Activated naive CD4-positive, alpha-beta T cell treated with anti-CD3 and anti-CD28 coated beads, Interleukin-2, amount 50 U/mL, for 24 hours (primary cell): ENCODE results near the gene ADAMTS10.

ENCODE experiments used
- H3K27ac Mint-ChIP-seq: one replicate; pipeline ENCODE4 v1.8.0; 2021; ENCODE audit warnings: mild to moderate bottlenecking, mixed read lengths
- H3K27me3 Mint-ChIP-seq: one replicate; pipeline ENCODE4 v1.8.0; 2021; ENCODE audit warnings: mixed read lengths
- H3K36me3 Mint-ChIP-seq: one replicate; pipeline ENCODE4 v1.8.0; 2021; ENCODE audit warnings: mixed read lengths
- H3K4me1 Mint-ChIP-seq: one replicate; pipeline ENCODE4 v1.8.0; 2021; ENCODE audit warnings: mixed read lengths
- H3K4me3 Mint-ChIP-seq: one replicate; pipeline ENCODE4 v1.8.0; 2021; ENCODE audit warnings: mild to moderate bottlenecking, mixed read lengths
- H3K9me3 Mint-ChIP-seq: one replicate; pipeline ENCODE4 v1.8.0; 2021; ENCODE audit warnings: mixed read lengths

ADAMTS10 gene

DNA sequence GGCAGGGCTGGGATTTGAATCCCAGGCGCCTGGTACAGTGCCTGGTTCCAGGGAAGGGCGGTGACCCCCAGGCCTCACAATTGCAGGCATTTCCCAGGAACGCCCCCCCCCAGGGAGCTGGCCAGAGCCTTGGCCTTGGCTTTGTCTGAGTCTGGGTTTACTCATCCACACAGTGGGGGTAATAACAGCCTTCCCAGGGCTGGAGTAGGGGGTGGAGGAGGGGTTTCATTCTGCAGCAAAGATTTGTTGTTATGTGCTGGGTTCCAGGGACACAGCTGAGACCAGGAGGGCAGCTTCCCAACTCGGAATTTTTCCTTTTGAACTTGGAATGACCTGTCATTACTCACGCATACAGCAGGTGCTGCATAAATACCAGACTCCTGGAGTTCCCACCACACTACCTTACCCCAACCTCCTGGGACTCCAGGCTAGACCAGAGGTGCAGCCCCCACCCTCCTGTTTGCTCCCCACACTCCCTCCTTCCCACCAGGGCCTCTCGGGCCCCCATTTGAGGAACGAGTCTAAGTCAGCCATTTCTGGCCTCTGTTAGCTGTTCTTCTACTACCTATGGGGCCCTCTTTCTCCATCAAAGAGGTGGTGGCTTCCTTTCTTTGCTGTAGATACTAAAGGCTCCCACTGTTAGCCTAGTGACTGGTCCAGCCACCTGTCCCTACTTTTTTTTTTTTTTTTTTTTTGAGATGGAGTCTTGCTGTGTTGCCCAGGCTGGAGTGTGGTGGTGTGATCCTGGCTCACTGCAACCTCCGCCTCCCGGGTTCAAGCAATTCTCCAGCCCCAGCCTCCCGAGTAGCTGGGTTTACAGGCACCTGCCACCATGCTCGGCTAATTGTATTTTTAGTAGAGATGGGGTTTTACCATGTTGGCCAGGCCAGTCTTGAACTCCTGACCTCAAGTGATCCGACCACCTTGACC is 1.6 kb upstream of the ADAMTS10 start:
- Mint-ChIP-seq H3K27me3 (no peaks in the 10 kb centered on the region), H3K4me1 (peaks cover 55% of the 10 kb centered on the region), H3K9me3 (no peaks in the 10 kb centered on the region), H3K4me3 (peak overlapping the region; percentile 68), H3K36me3 (peaks cover 2% of the 10 kb centered on the region), H3K27ac (peak overlapping the region; percentile 48)

DNA sequence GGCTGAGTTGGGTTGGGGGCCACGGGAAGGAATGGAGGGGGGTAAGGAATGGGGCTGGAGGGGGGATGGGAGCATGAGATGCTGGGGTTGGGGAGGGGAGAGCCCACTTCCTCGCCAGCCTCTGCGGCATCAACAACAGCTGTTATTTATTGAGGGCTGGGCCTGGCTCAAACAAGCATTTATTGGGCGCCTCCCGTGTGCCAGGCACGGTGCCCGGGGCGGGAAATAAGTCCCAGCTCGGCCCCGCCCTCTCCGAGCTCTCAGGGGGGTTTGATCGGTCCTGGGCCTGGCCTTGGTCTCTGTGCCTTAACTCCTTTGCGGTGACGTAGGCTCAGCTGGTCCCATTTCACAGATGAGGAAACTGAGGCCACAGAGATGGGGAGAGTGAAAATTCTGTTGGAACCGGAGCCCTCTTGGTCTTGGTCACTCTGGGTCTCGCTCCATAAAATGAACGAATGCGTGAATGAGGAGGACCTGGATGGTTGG is 919 bp upstream of the ADAMTS10 start:
- peak overlapping the region; percentile 33 for H3K4me3 Mint-ChIP-seq
- H3K9me3 Mint-ChIP-seq: no peaks in the 10 kb centered on the region
- peaks cover 4% of the 10 kb centered on the region for H3K36me3 Mint-ChIP-seq
- no peak overlapping the region for H3K27ac Mint-ChIP-seq
- no peaks in the 10 kb centered on the region for H3K27me3 Mint-ChIP-seq
- H3K4me1 Mint-ChIP-seq: peaks cover 62% of the 10 kb centered on the region

DNA sequence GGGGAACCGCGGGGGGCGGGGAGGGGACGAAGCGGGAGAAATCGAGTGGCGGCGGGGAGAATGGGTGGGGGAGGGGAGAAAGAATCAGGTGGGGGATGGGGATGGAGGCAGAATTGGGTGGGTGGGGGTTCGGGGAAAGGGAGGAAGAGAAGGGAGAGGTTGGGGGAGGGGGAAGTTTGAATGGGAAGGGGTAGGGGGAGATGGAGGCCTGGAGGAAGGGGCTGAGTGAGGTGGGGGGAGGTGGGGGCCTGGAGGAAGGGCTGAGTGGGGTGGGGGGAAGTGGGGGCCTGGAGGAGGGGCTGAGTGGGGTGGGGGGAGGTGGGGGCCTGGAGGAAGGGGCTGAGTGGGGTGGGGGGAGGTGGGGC is 403 bp upstream of the ADAMTS10 start:
- peaks cover 4% of the 10 kb centered on the region for H3K36me3 Mint-ChIP-seq
- no peaks in the 10 kb centered on the region for H3K27me3 Mint-ChIP-seq
- no peaks in the 10 kb centered on the region for H3K9me3 Mint-ChIP-seq
- peaks cover 61% of the 10 kb centered on the region for H3K4me1 Mint-ChIP-seq
- H3K27ac Mint-ChIP-seq: no peak overlapping the region
- H3K4me3 Mint-ChIP-seq: no peak overlapping the region

DNA sequence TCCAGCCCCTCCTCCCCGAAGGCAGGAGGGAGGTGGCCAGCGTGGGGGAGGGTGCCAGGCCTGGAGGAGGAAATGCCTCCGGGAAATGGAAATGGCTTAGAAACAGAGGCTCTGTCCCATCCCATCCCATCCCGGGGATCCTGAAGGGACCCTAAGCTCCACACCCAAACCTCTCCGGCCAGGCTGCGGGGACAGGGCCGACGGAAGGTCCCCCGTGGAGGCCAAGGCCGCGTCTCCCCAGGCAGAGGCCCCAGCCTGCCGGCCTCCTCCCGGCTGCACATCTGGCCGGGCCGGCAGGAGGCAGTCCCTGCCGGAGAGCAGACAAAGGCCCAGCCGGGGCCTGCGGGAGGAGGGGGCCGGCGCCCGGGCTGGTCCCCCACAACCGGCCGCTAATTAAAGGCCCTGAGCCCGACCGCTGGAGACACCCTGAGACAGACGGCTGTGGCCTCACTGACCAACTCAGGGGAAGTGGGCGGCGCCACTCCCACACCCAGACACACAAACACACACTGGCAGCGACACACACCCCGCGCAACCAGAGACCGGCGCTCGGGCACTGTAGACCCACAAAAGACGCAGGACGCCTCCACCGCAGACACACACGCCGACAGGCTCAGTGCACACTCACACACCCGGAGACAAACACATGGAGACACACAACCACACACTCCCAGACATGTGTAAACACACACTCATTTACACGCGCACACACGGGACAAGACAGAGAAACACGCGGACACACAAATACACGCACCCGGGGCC is 1.1 kb downstream of the ADAMTS10 start:
- Mint-ChIP-seq H3K36me3 (peaks cover 4% of the 10 kb centered on the region), H3K4me1 (peaks cover 51% of the 10 kb centered on the region), H3K4me3 (peak overlapping the region; percentile 94), H3K27ac (peak overlapping the region; percentile 93), H3K27me3 (no peaks in the 10 kb centered on the region), H3K9me3 (no peaks in the 10 kb centered on the region)

DNA sequence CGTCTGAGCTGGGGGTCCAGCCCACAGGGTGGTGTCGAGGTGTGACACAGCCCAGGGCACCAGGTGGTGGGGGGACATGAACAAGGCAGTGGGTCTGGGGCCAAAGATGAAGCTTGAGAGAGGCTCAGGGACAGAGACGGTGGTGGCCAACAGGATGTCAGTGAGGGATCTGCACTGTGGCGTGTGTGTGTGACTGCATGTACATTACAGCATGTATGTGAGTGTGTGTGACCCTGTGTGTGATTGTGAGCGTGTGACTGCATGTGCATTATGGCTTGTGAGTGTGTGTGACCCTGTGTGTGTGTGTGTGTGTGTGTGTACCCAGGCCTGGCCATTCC is 1.6 kb downstream of the ADAMTS10 start:
- Mint-ChIP-seq H3K36me3 (peaks cover 4% of the 10 kb centered on the region), H3K4me3 (peak overlapping the region; percentile 60), H3K27me3 (no peaks in the 10 kb centered on the region), H3K27ac (peak overlapping the region; percentile 66), H3K4me1 (peaks cover 51% of the 10 kb centered on the region), H3K9me3 (no peaks in the 10 kb centered on the region)

DNA sequence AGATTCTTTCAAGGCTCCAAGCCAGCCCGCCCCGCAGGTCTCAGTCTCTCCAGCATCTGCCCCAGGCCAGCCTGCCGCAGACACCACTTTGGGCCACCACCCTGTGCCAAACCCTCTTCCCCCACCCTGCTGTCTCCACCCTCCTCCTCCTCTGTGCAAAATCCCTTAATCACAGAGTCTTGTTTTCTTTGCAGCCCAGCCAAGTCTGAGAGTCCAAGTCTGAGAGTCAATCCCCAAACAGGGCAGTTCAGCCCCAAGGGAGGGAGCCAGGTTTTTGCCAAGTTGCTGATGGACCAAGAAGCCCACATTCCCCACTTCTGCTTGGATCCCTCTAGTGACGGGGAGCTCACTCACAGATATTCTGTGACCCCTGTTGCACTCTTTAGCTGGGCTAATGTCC is 3.1 kb downstream of the ADAMTS10 start:
- Mint-ChIP-seq H3K27ac (no peak overlapping the region), H3K9me3 (no peaks in the 10 kb centered on the region), H3K27me3 (no peaks in the 10 kb centered on the region), H3K4me1 (peaks cover 45% of the 10 kb centered on the region), H3K4me3 (no peak overlapping the region), H3K36me3 (peaks cover 6% of the 10 kb centered on the region)

DNA sequence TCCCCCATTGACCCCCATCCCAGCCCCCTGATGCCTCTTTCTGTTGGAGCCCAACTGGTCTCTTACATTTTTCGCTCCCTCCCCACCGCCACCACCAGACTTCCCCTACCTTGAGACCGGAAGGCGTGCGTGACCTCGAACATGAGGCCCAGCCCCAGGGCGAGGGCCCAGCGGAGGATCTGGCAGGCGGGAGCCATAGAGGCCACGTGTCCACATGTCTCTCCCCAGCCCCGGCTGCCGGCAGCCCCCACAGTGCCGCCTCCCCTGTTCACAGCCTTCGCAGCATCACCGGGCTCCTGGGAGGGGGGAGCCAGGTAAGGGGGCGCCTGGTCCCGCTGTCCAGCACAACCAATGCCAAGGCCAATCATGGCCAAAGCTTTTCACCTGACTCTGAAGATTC is 5.0 kb downstream of the ADAMTS10 start:
- Mint-ChIP-seq H3K4me3 (no peak overlapping the region), H3K27ac (no peak overlapping the region), H3K9me3 (no peaks in the 10 kb centered on the region), H3K36me3 (peaks cover 9% of the 10 kb centered on the region), H3K27me3 (no peaks in the 10 kb centered on the region), H3K4me1 (peaks cover 36% of the 10 kb centered on the region)

DNA sequence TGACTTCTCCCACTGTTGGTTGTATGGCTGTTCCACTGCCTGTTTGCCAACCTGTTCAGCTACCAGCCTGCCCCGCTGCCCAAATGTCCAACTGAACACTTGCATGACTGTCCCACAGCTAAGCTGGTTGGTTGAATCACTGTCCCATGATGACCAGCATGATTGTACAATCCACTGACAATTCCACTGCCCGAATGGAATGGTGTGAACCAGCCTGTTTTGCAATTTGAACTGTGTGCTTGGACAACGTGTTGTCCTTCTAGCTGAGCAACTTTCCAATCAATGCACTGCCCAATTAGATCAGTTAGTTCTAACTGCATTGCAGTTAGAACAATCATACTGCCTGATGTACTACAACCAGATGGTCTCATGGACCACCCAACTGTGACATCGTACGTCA is 8.7 kb downstream of the ADAMTS10 start:
- H3K36me3 Mint-ChIP-seq: peaks cover 9% of the 10 kb centered on the region
- H3K4me3 Mint-ChIP-seq: no peak overlapping the region
- no peak overlapping the region for H3K27ac Mint-ChIP-seq
- H3K27me3 Mint-ChIP-seq: no peaks in the 10 kb centered on the region
- no peaks in the 10 kb centered on the region for H3K9me3 Mint-ChIP-seq
- H3K4me1 Mint-ChIP-seq: peaks cover 3% of the 10 kb centered on the region

DNA sequence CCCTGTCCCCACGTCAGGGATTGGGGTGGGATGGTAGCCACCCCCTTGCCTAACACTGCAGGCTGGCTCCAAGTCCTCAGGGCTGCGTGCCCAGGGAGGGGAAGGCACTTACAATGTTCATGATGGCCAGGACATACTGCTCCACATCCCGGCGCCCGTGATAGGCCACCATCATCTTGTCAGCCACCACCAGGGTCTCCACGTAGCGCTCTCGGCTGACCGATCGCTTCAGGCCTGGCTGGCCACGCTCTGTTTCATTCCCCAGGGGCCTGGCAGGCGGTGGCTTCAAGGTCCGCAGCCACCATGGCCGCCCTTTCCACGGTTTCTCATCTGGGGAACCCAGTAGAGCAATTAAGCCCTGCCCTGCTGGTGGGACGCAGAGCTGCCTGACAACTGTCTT is 9.7 kb downstream of the ADAMTS10 start:
- Mint-ChIP-seq H3K4me1 (no peaks in the 10 kb centered on the region), H3K27me3 (no peaks in the 10 kb centered on the region), H3K27ac (no peak overlapping the region), H3K9me3 (no peaks in the 10 kb centered on the region), H3K4me3 (no peak overlapping the region), H3K36me3 (peaks cover 7% of the 10 kb centered on the region)

DNA sequence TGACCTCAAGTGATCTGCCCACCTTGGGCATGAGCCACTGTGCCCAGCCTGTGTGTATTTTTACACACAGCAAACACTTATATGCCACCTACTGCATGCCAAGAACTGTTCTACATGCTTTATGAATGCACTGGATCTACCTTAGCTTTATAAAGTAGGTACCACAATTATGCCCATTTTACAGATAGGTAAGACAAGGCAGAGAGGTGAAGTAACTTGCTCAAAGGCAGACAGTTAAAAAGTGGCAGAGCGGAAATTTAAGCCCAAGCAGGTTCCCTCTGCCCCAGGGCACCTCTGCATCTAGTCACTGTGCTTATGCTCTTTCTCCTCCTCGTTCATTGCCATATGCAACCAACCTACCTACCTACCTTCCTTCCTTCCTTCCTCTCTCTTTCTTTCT is 10.5 kb downstream of the ADAMTS10 start:
- Mint-ChIP-seq H3K9me3 (no peaks in the 10 kb centered on the region), H3K36me3 (peaks cover 7% of the 10 kb centered on the region), H3K27ac (no peak overlapping the region), H3K4me3 (no peak overlapping the region), H3K27me3 (no peaks in the 10 kb centered on the region), H3K4me1 (no peaks in the 10 kb centered on the region)

DNA sequence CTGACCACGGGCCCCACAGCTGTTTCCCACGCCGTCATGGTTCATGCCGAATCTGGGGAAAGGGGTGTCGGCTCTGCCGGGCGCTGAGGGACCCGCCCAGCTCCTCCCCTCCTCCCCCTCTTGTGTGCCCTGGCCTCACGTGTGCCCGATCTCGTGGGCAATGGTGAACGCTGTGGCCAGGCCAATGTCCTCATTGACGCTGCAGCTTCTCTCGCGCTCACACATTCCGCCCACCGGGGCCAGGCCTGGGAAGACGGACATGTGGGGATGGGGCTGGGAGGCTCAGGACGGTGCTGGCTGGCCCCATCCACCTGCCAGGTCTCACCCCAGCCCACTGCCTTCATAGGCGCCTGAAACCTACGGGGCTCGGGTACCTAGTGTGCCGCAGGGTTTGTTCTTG is 14.3 kb downstream of the ADAMTS10 start:
- H3K4me3 Mint-ChIP-seq: no peak overlapping the region
- no peaks in the 10 kb centered on the region for H3K27me3 Mint-ChIP-seq
- H3K36me3 Mint-ChIP-seq: peaks cover 2% of the 10 kb centered on the region
- no peak overlapping the region for H3K27ac Mint-ChIP-seq
- no peaks in the 10 kb centered on the region for H3K9me3 Mint-ChIP-seq
- peaks cover 10% of the 10 kb centered on the region for H3K4me1 Mint-ChIP-seq

DNA sequence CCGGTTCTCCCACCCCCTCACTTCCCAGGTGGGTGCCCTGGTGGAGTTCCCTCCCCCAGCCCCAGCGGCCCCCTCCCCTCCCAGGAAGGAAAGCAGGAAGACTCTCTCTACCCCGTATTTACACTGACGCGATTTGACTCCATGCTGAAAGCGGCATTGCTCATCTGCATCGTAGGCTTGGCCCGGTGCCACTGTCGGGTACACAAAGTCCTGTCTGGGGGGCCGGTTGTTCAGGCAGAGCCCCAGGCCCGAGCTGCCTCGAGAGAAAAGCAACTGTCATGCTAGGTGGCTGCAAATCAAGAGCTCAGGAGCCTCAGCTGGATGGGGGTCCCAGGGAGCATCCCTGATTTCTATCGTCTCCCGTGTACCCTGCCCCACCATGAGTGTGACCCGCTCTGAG is 14.9 kb downstream of the ADAMTS10 start:
- Mint-ChIP-seq H3K4me1 (peaks cover 10% of the 10 kb centered on the region), H3K36me3 (peaks cover 2% of the 10 kb centered on the region), H3K27me3 (no peaks in the 10 kb centered on the region), H3K27ac (peak overlapping the region; percentile 51), H3K9me3 (no peaks in the 10 kb centered on the region), H3K4me3 (no peak overlapping the region)

DNA sequence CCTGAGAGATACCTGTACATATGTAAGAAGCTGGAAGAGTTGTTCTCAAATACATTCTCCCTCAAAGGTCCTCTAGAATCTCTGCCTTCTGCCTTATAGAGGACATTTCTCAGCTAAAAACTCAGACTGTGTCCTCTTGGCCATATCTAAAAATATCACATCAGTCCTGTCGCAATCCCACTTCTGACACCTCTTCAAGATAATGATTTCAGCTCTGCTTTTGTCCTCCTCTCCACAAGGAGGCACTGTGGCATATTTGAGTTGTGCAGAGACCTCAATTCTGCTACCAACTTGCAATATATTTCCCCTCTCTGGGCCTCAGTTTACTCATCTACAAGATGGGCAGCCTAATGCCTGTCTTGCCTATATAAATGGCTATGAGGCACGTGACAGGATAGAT is 16.6 kb downstream of the ADAMTS10 start:
- Mint-ChIP-seq H3K4me1 (peaks cover 10% of the 10 kb centered on the region), H3K27ac (no peak overlapping the region), H3K4me3 (peak overlapping the region; percentile 15), H3K9me3 (no peaks in the 10 kb centered on the region), H3K36me3 (peaks cover 2% of the 10 kb centered on the region), H3K27me3 (no peaks in the 10 kb centered on the region)

DNA sequence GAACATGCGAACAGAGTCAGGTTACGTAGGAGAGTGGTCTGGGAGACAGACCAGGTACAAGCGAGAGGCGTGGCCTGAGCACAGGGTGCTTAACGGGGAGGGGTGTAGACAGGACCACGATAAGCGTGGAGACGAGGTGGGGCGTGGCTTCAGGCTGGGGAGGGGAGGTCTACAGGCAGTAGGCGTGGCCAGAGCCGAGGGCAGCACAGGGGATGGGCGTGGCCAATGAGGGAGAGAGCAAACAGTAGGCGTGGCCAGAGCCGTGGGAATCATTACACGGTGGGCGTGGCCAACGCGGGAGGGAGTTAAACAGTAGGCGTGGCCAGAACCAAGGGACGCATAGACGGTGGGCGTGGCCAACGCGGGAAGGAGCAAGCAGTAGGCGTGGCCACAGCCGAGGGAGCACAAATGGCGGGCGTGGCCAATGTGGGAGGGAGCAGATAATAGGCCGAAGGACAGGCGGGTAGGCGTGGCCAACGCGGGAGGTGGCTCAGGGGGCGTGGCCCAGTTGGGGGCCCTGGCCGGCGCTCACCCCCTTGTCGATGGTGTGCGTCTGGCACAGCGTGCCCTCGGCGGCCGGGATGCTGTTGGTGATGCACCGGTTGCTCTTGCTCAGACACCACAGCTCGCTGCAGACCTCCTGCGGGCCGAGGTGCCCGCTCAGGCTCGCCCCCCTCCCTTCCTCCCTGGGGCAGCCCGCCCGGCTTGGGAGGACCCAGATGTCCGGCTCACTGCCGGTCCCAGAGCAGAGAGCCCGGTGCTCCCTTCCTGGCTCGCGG is 18.1 kb downstream of the ADAMTS10 start:
- H3K4me3 Mint-ChIP-seq: peak overlapping the region; percentile 76
- no peak overlapping the region for H3K27ac Mint-ChIP-seq
- H3K36me3 Mint-ChIP-seq: peaks cover 2% of the 10 kb centered on the region
- H3K27me3 Mint-ChIP-seq: no peaks in the 10 kb centered on the region
- H3K9me3 Mint-ChIP-seq: no peaks in the 10 kb centered on the region
- H3K4me1 Mint-ChIP-seq: peaks cover 10% of the 10 kb centered on the region

DNA sequence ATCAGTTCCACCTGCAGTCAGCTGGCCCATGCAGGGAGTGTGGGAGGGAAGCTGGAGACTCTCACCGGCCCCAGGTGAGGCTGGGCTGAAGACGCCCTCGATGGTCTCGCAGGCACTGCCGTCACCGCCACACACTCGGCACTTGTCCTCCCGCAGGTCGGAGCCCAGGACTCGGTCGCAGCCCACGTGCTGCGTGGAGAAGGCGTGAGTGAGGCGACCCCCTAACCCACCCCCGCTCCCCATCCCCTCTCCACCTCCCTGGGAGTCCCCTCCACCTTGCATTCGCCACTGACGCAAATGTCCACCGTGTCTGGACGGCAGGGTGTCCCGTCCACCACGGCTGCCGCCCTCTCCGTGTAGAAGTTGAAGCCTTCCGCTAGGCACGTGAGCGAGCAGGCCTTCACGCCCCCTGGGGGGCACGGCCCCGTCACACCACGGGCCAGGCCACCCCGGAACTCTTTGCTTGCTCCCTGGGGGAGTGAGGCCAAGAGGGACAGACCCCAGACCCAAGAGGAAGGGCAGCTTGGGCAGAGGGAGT is 21.3 kb downstream of the ADAMTS10 start:
- Mint-ChIP-seq H3K4me3 (no peak overlapping the region), H3K36me3 (no peaks in the 10 kb centered on the region), H3K27me3 (no peaks in the 10 kb centered on the region), H3K4me1 (peaks cover 6% of the 10 kb centered on the region), H3K27ac (no peak overlapping the region), H3K9me3 (no peaks in the 10 kb centered on the region)
